COR-L47 (cell line): ENCODE data around the gene SUGCT.
"Not testable (repeated sequence)": the region's sequence is repeated elsewhere in the genome, so short reads cannot be mapped to it uniquely, and the experiment has no call there.

Experiments
- DNase-seq: peaks from one replicate; lab custom pipeline; 2025; lab: John Stamatoyannopoulos, UW

The SUGCT gene

DNA sequence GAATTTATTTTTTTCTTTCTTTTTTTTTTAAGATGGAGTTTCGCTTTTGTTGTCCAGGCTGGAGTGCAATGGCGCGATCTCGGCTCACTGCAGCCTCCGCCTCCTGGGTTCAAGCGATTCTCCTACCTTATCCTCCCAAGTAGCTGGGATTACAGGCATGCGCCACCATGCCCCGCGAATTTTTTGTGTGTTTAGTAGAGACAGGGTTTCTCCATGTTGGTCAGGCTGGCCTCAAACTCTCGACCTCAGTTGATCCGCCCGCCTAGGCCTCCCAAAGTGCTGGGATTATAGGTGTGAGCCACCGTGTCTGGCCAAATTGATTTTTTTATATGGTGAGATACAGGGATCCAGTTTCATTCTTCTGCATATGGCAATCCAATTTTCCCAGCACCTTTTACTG is 5.1 kb downstream of the SUGCT start:
- DNase-seq, result not testable (repeated sequence)

DNA sequence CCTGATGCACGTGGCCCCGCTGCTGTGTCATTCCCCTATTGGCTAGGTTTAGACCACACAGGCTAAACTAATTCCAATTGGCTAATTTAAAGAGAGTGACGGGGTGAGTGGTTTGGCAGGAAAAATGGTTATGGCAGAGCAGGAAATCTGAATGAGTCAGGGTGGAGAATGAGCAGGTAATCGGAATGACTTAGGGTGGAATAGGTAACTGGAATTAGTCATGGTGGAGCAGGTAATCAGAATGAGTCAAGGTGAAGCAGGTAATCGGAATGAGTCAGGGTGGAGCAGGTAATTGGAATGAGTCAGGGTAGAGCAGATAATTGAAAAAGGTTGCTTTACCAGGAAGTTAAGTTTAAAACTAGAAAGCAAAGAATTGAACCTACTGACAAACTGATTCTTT is 7.1 kb downstream of the SUGCT start:
- DNase-seq, result not testable (repeated sequence)

DNA sequence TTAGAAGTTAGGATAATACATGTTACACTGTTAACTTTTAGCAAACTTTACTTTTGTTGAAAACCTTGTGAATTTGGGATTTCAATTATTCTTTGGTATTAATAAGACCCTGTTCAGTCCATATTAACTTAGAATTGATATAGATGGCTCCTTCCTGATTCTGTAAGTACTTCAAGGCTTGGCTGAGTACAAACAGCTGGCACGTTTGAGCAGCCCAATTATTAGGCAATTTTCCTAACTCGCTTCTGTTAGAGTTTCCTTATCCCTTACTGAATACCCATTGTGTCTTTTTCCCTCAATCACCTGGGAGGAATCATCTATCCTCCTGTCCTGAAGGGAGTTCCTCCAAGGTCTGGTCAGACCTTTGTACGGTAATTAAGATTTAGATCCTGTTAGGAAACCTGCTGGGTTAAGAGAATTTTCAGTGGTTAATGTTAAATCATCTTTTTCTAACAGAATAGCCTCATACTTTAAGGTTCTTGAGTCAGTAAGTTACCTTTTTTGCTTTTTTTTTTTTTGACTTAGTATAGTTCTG is 10.9 kb downstream of the SUGCT start:
- DNase-seq, result not testable (repeated sequence)

DNA sequence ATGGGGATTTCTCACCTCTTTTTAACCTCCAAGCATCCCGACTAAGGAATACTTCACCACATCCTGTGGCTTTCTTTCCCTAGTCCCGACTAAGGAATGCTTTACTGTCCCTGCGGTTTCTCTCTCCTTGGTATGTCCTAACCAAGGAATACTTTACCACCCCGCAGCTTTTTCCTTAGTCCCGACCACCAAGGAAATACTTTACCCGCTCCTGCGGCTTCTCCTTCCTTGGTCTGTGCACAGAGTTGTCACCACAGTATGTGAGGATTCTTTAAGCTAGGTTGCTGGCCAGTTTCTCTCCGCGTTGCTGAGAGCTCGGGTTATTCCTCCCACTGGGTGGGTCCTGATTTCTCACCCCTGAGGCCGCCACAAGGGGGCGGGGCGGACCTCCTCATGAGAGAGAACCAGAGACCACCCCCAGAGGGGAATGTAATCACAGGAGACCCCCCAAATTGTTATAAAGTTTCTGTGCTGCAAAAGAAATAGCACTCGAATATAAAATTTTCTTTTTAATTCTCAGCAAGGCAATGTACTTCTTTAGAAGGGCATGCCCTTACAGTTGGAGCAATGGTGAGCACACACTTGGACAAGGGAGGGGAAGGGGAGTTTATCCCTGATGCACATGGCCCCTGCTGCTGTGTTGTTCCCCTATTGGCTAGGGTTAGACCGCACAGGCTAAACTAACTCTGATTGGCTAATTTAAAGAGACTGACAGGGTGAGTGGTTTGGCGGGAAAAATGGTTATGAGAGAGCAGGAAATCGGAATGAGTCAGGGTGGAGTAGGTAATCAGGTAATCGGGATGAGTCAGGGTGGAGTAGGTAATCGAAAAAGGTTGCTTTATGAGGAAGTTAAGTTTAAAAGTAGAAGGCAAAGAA is 12.8 kb downstream of the SUGCT start:
- no peak for DNase-seq

DNA sequence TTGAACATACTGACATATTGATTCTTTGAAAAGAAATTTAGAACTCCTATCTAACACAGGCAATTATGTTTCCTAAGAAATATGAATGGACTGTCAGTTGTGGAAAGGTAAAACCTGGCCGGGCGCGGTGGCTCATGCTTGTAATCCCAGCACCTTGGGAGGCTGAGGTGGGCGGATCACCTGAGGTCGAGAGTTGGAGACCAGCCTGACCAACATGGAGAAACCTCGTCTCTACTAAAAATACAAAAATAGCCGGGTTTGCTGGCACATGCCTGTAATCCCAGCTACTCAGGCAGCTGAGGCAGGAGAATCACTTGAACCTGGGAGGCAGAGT is 13.4 kb downstream of the SUGCT start:
- DNase-seq, result not testable (repeated sequence)

DNA sequence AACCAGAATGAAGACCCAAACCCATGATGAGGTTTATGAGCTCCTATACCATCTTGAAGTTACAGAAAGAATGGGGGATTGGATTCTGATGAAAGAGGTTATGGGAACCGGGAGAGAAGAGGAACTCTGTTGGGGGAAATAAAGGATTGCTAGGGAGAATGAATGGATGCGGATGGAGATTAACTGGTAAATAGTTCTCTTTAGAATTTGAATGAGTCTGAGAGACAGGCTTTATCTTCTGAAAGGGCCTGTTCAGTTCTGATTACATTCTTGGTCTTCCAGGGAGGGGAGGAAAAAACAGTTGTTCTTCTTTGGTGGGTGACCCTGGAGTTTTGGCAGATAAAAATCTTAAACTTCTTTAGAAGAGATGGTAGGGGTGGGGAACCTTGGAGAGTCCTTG is 13.9 kb downstream of the SUGCT start:
- DNase-seq, result no peak

DNA sequence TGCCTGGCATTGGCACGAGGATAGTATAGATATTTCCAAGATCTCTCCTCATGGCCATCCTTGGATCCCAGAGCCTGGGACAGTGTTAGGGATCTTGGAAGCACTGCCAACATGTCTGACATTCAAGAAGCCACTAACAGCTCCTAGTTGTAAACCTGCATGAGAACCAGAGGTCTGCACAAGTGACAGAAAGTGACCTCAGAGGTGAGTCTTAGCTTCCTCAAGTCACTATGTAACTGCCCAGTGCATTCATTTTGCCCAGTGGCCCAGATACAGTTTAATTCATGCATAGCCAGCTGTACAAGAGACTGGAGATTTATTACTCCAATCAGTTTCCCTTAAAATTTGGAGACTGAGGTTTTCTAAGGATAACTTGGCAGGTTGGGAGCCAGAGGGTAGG is 16.7 kb downstream of the SUGCT start:
- no peak for DNase-seq

DNA sequence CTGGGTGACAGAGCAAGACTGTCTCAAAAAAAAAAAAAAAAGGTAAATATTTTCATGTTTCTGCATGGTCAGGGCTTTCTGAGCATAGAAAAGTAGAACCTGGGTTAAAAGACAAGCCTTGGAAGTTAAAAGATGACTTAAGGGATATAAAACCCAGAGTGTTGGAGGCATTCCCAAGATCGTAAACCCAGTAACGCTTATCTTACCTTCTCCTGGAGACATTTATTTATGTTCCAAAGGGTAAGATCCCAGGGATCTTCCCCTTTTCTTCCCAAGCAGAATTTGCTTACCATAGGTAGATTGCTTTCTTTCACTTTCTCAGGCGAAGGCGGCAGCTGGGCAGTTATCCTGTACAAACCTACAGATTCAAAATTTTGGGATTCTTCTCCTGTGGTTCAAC is 22.2 kb downstream of the SUGCT start:
- no peak for DNase-seq

DNA sequence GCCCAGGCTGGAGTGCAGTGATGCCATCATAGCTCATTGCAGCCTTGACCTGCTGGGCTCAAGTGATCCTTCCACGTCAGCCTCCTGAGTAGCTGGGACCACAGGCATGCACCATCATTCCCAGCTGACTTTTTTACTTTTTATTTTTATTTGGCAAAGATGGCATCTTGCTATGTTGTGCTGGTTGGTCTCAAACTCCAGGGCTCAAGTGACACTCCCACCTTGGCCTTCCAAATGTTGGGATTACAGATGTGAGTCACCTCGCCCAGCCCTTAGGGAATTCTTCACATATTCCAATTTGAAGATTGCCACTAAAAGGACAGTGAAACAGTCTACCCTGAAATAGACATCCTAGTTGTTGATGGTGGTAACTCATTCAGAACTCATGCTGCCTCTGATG is 27.7 kb downstream of the SUGCT start:
- DNase-seq, result no peak

DNA sequence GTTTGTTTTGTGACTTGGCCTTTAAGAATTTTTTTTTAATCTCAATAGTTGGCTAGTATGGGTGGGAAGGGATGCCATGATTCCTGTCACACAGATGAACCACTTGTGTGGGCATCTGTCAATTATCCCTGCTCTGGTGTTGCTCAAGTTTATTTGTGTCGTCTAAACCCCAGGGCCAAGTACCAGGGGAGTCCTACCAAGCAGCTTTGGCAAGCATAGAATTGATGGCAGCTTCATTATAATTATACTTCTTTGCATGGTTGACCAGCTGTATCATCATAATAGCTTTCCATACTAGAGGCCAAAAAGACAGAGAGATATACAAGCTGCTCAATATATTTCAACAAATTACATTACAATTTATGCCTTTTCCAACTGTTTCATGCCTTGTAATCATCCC is 30.4 kb downstream of the SUGCT start:
- no peak for DNase-seq

DNA sequence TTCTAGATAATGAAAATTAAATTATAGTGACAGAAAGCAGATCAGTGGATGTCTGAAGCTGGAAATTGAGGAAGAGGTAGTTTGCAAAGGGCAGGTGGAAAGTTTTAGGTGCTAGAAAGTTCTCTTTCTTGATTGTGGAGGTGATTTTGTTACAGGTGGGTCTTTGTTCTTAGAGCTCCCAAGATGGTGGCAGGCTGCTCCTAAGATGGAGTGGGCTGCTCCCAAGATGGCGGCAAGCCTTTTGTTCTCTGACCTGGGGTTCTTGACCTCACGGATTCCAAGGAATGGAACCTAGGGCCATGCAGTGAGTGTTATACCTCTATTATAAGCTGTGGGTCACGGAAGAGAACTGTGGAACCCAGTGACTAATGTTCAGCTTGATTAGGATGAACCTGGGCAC is 32.5 kb downstream of the SUGCT start:
- DNase-seq, result no peak

DNA sequence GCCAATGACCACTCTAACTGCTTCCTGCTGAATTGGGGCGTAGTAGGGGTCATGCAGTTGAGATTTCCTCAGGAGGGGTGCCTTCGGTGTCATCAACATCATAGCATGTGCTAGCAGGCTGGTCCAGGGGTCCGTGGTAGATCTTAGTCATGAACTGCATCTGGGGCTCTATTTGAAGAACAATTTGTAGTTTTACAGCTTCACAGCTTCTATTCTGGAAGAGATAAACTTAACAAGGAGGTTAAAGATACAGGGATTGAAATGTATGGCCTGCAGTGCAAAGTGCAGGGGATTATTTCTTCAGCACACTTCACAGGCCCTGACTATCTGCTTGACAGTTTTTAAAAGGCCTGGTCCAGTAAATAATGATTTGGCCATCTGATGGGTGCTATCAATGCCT is 33.5 kb downstream of the SUGCT start:
- DNase-seq, result not testable (repeated sequence)

DNA sequence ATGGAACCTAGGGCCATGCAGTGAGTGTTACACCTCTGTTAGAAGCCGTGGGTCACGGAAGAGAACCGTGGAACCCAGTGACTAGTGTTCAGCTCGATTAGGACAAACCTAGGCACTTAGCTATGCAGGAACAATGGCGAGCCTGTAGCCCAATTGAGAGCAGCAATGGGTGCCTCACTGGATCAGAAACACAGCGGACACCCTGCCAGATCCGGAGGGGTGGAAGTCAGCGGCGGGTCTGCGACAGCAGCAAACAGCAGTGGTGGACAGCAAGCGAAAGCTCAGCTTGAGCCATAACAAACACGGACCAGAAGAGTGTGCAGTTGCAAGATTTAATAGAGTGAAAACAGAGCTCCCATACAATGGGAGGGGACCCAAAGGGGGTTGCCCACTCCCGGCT is 38.3 kb downstream of the SUGCT start:
- DNase-seq, result not testable (repeated sequence)

DNA sequence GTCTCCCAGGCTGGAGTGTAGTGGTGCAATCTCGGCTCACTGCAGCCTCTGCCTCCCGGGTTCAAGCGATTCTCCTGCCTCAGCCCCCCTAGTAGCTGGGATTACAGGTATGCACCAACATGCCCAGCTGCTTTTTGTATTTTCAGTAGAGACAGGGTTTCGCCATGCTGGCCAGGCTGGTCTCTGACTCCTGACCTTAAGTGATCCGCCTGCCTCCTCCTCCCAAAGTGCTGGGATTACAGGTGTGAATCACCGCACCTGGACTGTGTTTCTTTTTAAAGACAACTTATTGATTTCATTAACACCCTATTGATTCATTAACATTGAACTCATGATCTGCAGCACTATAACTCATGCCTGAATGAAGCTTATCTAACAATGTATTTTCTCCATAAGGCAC is 40.5 kb downstream of the SUGCT start:
- not testable (repeated sequence) for DNase-seq

DNA sequence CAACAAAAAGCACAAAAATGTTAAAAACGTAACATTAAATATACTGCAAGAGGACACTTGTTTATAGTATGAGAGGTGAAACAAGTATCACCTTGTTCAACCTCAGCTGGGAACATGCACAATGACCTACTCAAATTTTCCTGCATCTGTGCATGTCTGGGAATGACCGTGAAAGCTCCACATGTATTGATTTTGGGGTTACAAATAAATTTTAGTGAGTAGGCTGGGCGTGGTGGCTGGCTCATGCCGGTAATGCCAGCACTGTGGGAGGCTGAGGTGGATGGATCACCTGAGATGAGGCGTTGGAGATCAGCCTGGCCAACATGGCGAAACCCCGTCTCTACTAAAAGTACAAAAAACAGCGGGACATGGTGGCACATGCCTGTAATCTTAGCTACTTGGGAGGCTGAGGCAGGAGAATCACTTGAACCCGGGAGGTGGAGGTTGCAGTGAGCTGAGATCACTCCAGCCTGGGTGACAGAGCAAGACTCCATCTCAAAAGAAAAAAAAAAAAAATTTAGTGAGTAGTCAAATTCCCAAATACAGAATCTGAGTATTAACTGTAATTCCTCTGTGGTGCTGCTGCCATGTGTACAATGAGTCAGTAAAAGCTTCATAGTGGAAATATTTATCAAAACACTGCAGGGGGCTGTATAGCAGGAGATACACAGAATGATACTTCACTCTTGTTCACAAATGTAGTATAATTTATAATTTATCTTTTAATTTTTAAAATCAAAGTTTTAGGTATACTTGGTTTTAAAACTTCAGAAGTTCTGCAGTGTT is 41.1 kb downstream of the SUGCT start:
- DNase-seq, result no peak

DNA sequence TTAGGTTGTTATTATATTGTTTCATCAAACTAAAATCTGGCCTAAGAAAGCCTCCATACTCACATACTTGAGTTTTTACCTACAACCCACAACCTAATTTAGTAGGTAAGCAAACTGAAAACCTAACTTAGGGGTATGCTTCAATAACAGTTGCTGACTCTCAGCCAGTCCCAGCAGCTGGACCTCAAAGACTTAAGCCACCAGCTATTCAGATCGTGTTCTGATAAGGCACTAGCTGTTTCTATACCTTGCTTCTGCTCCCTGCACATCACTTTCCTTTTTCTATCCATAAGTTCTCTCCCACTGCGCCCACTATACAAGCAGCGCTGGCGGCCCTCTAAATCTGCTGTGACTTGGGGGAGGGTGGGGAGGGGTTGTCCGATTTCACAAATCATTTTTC is 42.3 kb downstream of the SUGCT start:
- DNase-seq, result no peak

DNA sequence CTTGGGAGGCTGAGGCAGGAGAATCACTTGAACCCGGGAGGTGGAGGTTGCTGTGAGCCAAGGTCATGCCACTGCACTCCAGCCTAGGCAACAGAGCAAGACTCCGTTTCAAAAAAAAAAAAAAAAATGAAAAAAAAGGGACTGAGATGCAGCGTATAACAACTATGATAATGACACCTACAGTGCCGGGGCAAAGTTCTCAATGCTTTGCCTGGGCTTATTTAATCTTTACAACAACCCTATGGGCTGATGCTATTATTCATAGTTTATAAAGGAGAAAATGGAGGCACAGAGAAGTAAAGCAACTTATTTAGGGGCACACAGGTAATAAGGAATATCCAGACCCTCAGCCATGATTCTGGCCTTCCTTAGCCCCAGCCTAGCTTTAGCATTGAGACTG is 47.6 kb downstream of the SUGCT start:
- no peak for DNase-seq

DNA sequence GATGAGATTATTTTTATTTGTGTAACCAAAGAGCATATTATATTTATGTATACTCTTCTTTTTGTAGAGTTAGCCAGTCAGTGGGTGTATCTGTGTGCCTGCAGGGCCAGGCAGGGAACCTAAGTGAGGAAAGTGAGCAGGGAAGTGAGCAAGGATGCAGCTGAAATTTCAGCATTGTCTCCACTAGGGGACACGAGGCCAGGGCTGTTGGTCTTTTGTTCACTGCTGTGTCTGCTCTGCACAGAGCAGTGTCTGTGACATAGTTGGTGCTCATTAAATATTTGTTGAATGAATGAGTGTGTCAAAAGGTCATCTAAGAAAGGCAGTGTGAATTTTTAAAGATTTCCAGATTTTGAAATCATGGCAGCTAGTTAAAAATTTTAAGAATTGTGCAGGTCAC is 51.8 kb downstream of the SUGCT start:
- DNase-seq, result no peak

DNA sequence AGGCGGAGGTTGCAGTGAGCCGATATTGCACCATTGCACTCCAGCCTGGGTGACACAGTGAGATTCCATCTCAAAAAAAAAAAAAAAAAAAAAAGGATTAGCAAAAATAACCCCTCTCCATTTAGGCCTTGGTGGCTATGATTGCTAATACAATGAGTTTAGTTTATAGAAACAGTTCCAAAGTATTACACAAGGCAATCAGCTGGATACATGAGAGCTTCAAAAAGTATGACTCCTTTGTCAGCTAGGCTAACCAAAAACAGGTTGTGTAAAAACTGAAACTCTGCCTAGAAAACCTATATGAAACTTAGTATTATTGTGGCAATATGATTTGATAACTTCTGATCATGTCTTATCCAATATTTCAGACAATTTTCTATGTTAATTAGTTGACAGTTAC is 57.2 kb downstream of the SUGCT start:
- DNase-seq, result no peak

DNA sequence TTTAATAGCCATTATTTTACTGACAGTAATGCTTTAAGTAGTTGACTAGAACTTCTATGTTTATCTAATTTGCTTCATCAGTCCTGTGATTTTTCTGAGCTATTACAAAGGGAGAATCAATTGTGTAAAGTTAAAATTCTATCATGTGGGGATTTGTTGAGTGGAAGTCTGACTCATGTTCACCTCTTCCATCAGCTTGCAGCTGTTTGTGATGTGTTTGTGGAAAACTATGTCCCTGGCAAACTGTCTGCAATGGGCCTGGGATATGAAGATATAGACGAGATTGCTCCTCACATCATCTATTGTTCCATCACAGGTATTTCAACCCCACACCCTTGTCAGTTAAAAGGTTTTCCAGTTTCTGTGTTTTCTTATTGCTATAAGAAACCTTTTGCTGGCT is 59.9 kb downstream of the SUGCT start:
- no peak for DNase-seq

DNA sequence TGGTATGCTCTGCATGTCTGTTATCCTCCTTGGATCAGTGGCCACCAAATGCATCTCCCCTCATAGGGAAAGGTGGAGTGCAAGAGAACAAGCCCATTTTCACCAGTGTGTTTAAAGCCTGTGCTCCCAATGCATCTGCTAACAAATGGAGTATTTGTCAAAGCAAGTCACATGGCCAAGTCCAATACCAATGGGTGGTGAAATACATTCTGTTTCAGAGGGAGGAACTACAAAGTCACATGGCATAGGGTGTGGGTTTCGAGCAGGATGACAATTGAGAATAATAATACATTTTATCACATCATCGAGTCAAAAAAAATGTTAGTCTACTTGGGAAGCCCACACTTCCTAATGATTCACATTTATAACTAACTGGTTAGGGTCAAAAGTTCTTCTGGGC is 62.7 kb downstream of the SUGCT start:
- no peak for DNase-seq

DNA sequence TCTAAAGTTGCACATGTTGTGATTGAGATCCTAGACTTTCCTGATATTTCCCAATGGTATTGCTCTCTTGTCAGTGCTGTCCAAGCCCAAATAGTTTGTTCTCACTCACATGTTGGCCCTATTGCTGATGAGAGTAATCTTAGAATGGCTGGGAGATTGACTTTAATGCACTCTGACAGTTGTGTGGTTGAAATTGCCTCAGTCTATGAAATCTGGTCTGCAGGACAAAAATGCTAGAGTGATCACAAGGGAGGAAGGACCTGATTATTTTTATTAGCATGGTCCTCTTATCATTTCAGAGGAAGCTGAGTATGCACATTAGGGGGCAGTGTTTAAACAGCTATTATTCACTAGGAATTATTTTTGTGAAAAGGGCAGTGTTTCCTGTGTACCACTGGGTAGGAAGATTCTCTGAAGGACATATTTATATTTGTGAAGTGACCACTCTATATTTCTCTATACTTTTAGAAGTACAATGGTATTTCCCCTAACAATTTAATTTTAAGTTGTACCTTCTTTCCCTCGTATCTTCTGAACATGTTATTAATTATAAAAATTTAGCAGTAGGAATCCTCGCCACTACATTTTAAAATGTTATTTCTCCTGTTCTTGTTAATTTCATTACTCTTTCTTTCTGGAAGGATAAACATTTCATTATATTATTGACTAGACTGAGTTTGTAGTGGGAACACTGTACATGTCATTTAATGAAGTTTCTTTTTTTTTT is 64.4 kb downstream of the SUGCT start:
- DNase-seq, result no peak

DNA sequence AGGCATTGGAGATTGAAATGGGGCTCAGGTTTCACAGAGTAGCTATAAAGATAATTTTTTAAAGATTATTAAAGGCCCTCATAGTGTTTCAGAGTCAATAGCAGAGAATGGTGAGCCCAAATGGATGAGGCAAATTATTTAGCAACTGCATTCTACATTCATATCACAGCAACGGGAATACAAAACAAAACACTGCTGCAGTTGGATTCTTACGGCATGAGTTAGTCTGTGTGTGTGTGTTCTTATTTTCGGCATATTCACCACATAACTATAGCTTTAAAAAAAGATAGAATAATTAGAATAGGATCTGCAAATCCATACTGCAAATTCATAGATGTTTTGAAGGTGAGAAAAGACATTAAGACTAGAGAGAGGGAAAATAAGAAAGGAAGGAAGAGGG is 66.0 kb downstream of the SUGCT start:
- DNase-seq, result no peak
